ENCODE results near the gene FAM216B. TPM values are rescaled to one million over a fixed set of nuclear protein-coding genes. Genes with fewer than 3 reads are reported as not detected.
"Not testable (repeated sequence)": the region's sequence is repeated elsewhere in the genome, so short reads cannot be mapped to it uniquely, and the experiment has no call there.

The FAM216B gene
- total RNA-seq, 1 experiment from 2014 or later = not detected

- WGBS (ENCODE audit: extremely low coverage, insufficient read length, low lambda C conversion rate) = no CpG with 5 or more reads among the region's 2 CpGs
- H2BK120ac ChIP-seq (ENCODE audit: low read depth, low read length, poor library complexity, severe bottlenecking) = no peak overlapping the region
Observed at GRCh38 chr13:42816538-42816937, 35.2 kb downstream of the FAM216B start.

GRCh38 chr13:42819687-42820086, 38.3 kb downstream of the FAM216B start:
- not testable (repeated sequence) for H3K23me2 ChIP-seq (ENCODE audit: insufficient read length, low read depth, low read length, poor library complexity, severe bottlenecking); H3T11ph ChIP-seq (ENCODE audit: low read length); H3K4me3 Mint-ChIP-seq; H3K4me2 ChIP-seq (ENCODE audit: insufficient read depth, insufficient read length, low read length); H3K4me1 ChIP-seq (ENCODE audit: insufficient read depth, low read length); DNase-seq; H2BK15ac ChIP-seq (ENCODE audit: low read depth, low read length); H3K4ac ChIP-seq (ENCODE audit: low read depth, low read length); H4K91ac ChIP-seq (ENCODE audit: insufficient read length, low read depth, low read length); H3K9ac ChIP-seq (ENCODE audit: extremely low read depth, insufficient read length, low read length); H3K14ac ChIP-seq (ENCODE audit: insufficient read depth, low read length); H2AFZ ChIP-seq (ENCODE audit: low read length); H4K20me1 ChIP-seq (ENCODE audit: control insufficient read depth, insufficient read depth, insufficient read length); H3K4me1 Mint-ChIP-seq; H3K9me3 ChIP-seq (ENCODE audit: control insufficient read depth, low read depth, low read length); H3K27me3 ChIP-seq (ENCODE audit: insufficient read depth, low read length); H4K5ac ChIP-seq (ENCODE audit: insufficient read length, low read depth, low read length); H3K27me3 Mint-ChIP-seq (ENCODE audit: low read depth); H3K79me1 ChIP-seq (ENCODE audit: insufficient read depth, low read depth, low read length, poor library complexity, severe bottlenecking); H3K79me2 ChIP-seq (ENCODE audit: insufficient read depth, low read length); H3K27ac Mint-ChIP-seq; H2BK120ac ChIP-seq (ENCODE audit: low read depth, low read length, poor library complexity, severe bottlenecking); H4K8ac ChIP-seq (replicated peaks; ENCODE audit: insufficient read length, low read depth, low read length); H2AK5ac ChIP-seq (ENCODE audit: insufficient read length, low read length); H3K23ac ChIP-seq (ENCODE audit: insufficient read length, low read depth, low read length); H3K18ac ChIP-seq (ENCODE audit: insufficient read length, low read depth, low read length); H2BK20ac ChIP-seq (ENCODE audit: low read depth, low read length, poor library complexity, severe bottlenecking); H2BK5ac ChIP-seq (ENCODE audit: insufficient read length, low read length); H3K27ac ChIP-seq (ENCODE audit: insufficient read length, low read depth, low read length); H2BK12ac ChIP-seq (ENCODE audit: insufficient read length, low read depth, low read length); H3K56ac ChIP-seq (ENCODE audit: insufficient read length, low read depth, low read length)
- Mint-ChIP-seq H3K9me3 (peaks cover 23 to 24% of the 10 kb centered on the region in 2 experiments), H3K36me3 (ENCODE audit: insufficient read depth in 1 of 3, low read depth in 3 of 3) (peaks cover 22 to 32% (median 23%) of the 10 kb centered on the region in 3 experiments)
- WGBS (ENCODE audit: extremely low coverage, insufficient read length, low lambda C conversion rate) = no CpG with 5 or more reads among the region's 1 CpG

More at GRCh38 chr13:42816538-42816937, 35.2 kb downstream of the FAM216B start:
- Histone ChIP-seq H4K5ac (ENCODE audit: insufficient read length, low read depth, low read length) (no peak overlapping the region), H3K4ac (ENCODE audit: low read depth, low read length) (no peak overlapping the region), H3K79me1 (ENCODE audit: insufficient read depth, low read depth, low read length, poor library complexity, severe bottlenecking) (no peaks in the 10 kb centered on the region), H3K14ac (ENCODE audit: insufficient read depth, low read length) (no peak overlapping the region), H3K18ac (ENCODE audit: insufficient read length, low read depth, low read length) (no peak overlapping the region), H4K91ac (ENCODE audit: insufficient read length, low read depth, low read length) (no peak overlapping the region), H4K8ac (replicated peaks; ENCODE audit: insufficient read length, low read depth, low read length) (no peak overlapping the region), H2AK5ac (ENCODE audit: insufficient read length, low read length) (no peak overlapping the region), H3K23ac (ENCODE audit: insufficient read length, low read depth, low read length) (no peak overlapping the region), H3K23me2 (ENCODE audit: insufficient read length, low read depth, low read length, poor library complexity, severe bottlenecking) (no peaks in the 10 kb centered on the region), H3K9ac (ENCODE audit: extremely low read depth, insufficient read length, low read length) (no peak overlapping the region), H2BK20ac (ENCODE audit: low read depth, low read length, poor library complexity, severe bottlenecking) (no peak overlapping the region), H3K4me1 (ENCODE audit: insufficient read depth, low read length) (no peaks in the 10 kb centered on the region), H3T11ph (ENCODE audit: low read length) (no peak overlapping the region), H3K56ac (ENCODE audit: insufficient read length, low read depth, low read length) (no peak overlapping the region), H2BK15ac (ENCODE audit: low read depth, low read length) (no peak overlapping the region), H3K27ac (ENCODE audit: insufficient read length, low read depth, low read length) (no peak overlapping the region), H3K79me2 (ENCODE audit: insufficient read depth, low read length) (no peaks in the 10 kb centered on the region), H2AFZ (ENCODE audit: low read length) (no peak overlapping the region), H2BK5ac (ENCODE audit: insufficient read length, low read length) (no peak overlapping the region), H3K27me3 (ENCODE audit: insufficient read depth, low read length) (no peaks in the 10 kb centered on the region; the same call in 1 of the 2 replicates), H3K9me3 (ENCODE audit: control insufficient read depth, low read depth, low read length) (no peaks in the 10 kb centered on the region), H4K20me1 (ENCODE audit: control insufficient read depth, insufficient read depth, insufficient read length) (no peaks in the 10 kb centered on the region), H2BK12ac (ENCODE audit: insufficient read length, low read depth, low read length) (no peak overlapping the region), H3K4me2 (ENCODE audit: insufficient read depth, insufficient read length, low read length) (no peak overlapping the region)
- Mint-ChIP-seq H3K9me3 (peaks cover 23 to 24% of the 10 kb centered on the region in 2 experiments), H3K4me3 (no peak overlapping the region), H3K4me1 (peaks cover 3% of the 10 kb centered on the region in 2 experiments; a peak in 2 of 4 replicates), H3K27ac (no peak overlapping the region), H3K27me3 (ENCODE audit: low read depth) (peaks cover 2% of the 10 kb centered on the region; the same call in 1 of the 2 replicates), H3K36me3 (ENCODE audit: insufficient read depth in 1 of 3, low read depth in 3 of 3) (peaks cover 22 to 32% (median 23%) of the 10 kb centered on the region in 3 experiments)
- no peak for DNase-seq
- peak; percentile 33; the same call in 1 of the 3 replicates for TF ChIP-seq CTCF (conservative IDR thresholded peaks at IDR 0.05)

Measured in H9 (cell line).